GM12864 (cell line): ENCODE data around the gene MCEMP1.

ENCODE experiments used
- DNase-seq: peaks from one replicate; pipeline ENCODE4 v3.0.0-alpha.2; 2011; ENCODE audit warnings: low read depth
- H3K4me3 ChIP-seq: 2 replicates; pipeline ENCODE4 v1.5.1; 2011; ENCODE audit warnings: mild to moderate bottlenecking, low read depth, low read length, control low read depth
- CTCF ChIP-seq: IDR thresholded peaks from 2 replicates; pipeline ENCODE4 v1.5.1; 2011; ENCODE audit warnings: low read depth, mild to moderate bottlenecking, moderate library complexity, low read length, control low read depth, inconsistent platforms; ENCODE audit errors: missing control alignments

MCEMP1 gene

GRCh38 chr19:7644550-7644877 is 32.4 kb upstream of the MCEMP1 start:
- no peak overlapping the region for H3K4me3 ChIP-seq
- no peak for TF ChIP-seq CTCF
- no peak for DNase-seq

- TF ChIP-seq CTCF, result no peak
- H3K4me3 ChIP-seq, result no peak overlapping the region
- DNase-seq, result no peak
These were observed 31.7 kb upstream of the MCEMP1 start for GRCh38 chr19:7645163-7645562.

- H3K4me3 ChIP-seq, result no peak overlapping the region
- no peak for DNase-seq
- no peak for TF ChIP-seq CTCF
These were observed 31.0 kb upstream of the MCEMP1 start for GRCh38 chr19:7645656-7646425.

- no peak for TF ChIP-seq CTCF
- H3K4me3 ChIP-seq, result no peak overlapping the region
- DNase-seq, result no peak
These were observed 30.5 kb upstream of the MCEMP1 start for GRCh38 chr19:7646426-7646700.

- TF ChIP-seq CTCF, result no peak
- no peak overlapping the region for H3K4me3 ChIP-seq
- DNase-seq, result no peak
These were observed 29.7 kb upstream of the MCEMP1 start for GRCh38 chr19:7647156-7647555.

GRCh38 chr19:7648265-7649014 is 28.4 kb upstream of the MCEMP1 start:
- no peak overlapping the region for H3K4me3 ChIP-seq
- no peak for DNase-seq
- no peak for TF ChIP-seq CTCF

- no peak overlapping the region for H3K4me3 ChIP-seq
- DNase-seq, result no peak
- TF ChIP-seq CTCF, result no peak
These were observed 26.7 kb upstream of the MCEMP1 start for GRCh38 chr19:7650148-7650547.
